ENCODE results near the gene PDE3B. TPM values are rescaled to one million over a fixed set of nuclear protein-coding genes. Genes with fewer than 3 reads are reported as not detected.

Gene PDE3B
- total and polyA plus RNA-seq, 9 of the 15 experiments (the other 6 are each of a cell fraction or from before 2014, with no cell fraction given): 2.3 to 22.5 (median 12.2) TPM

GRCh38 chr11:14656536-14657457 lies 13.2 kb downstream of the PDE3B start (continued):
- peak; percentile 89 for TF ChIP-seq MTA2 (IDR thresholded peaks at IDR 0.05; ENCODE audit: low read depth)
- no peak for TF ChIP-seq HNRNPK (IDR thresholded peaks at IDR 0.05; ENCODE audit: low read depth, low read length, poor library complexity, severe bottlenecking)
- TF ChIP-seq ZNF263 (CRISPR knock-in tag; IDR thresholded peaks at IDR 0.05; ENCODE audit: borderline replicate concordance): no peak
- 0 out of 2 replicates have a peak, but pooled peaks have one; percentile 43 for TF ChIP-seq SMAD3 (CRISPR knock-in tag; conservative IDR thresholded peaks at IDR 0.05)
- no peak for TF ChIP-seq EWSR1 (IDR thresholded peaks at IDR 0.05; ENCODE audit: borderline replicate concordance, low read depth, partially characterized antibody)
- peak; percentile 69 for TF ChIP-seq MBD2 (IDR thresholded peaks at IDR 0.05; ENCODE audit: borderline replicate concordance, low read depth)
- no peak for TF ChIP-seq GMEB1 (CRISPR knock-in tag; IDR thresholded peaks at IDR 0.05)
- TF ChIP-seq XRCC5 (IDR thresholded peaks at IDR 0.05; ENCODE audit: low read depth, low read length): no peak
- TF ChIP-seq BRF2 (IDR thresholded peaks at IDR 0.05; ENCODE audit: borderline replicate concordance, insufficient read depth, insufficient read length): no peak
- no peak for TF ChIP-seq SREBF1 (IDR thresholded peaks at IDR 0.05; ENCODE audit: borderline replicate concordance, low read depth, low read length)
- TF ChIP-seq TCF15 (CRISPR knock-in tag; IDR thresholded peaks at IDR 0.05): no peak
- TF ChIP-seq NR2F6 (CRISPR knock-in tag; IDR thresholded peaks at IDR 0.05): no peak
- TF ChIP-seq MIER1 (IDR thresholded peaks at IDR 0.05; ENCODE audit: low read depth): no peak
- TF ChIP-seq EZH2 (IDR thresholded peaks at IDR 0.05; ENCODE audit: borderline replicate concordance, low read depth, low read length): no peak
- no peak for TF ChIP-seq ZKSCAN1 (IDR thresholded peaks at IDR 0.05; ENCODE audit: low read depth, low read length)
- no peak for TF ChIP-seq HDAC6 (IDR thresholded peaks at IDR 0.05; ENCODE audit: low read depth, low read length)
- TF ChIP-seq BMI1 (IDR thresholded peaks at IDR 0.05; ENCODE audit: low read length): no peak
- TF ChIP-seq ATF6 (CRISPR knock-in tag; IDR thresholded peaks at IDR 0.05): no peak
- TF ChIP-seq FOXP4 (CRISPR knock-in tag; IDR thresholded peaks at IDR 0.05; ENCODE audit: borderline replicate concordance): no peak
- peak; percentile 93 for TF ChIP-seq LEF1 (IDR thresholded peaks at IDR 0.05)
- 0 out of 2 replicates have a peak, but pooled peaks have one; percentile 34 for TF ChIP-seq NCOA6 (IDR thresholded peaks at IDR 0.05)

Measured in K562 (cell line).